Adrenal gland (tissue), 12 donors: ENCODE results near the gene FAM149B1. TPM values are rescaled to one million over a fixed set of nuclear protein-coding genes. Genes with fewer than 3 reads are reported as not detected.

ENCODE experiments used
- DNase-seq, 7 donors: peaks; one replicate each; pipeline ENCODE4 v3.0.0-alpha.2; 2019 to 2020
- H3K27ac ChIP-seq, 5 donors: fragments of 200-600 bp; sonication (generic) in 4 of 5; 1 replicate in 3 of 5; 2 replicates in 2 of 5; pipeline versions ENCODE4 v1.5.1 to v1.8.0; 2016 to 2020; ENCODE audit warnings: mild to moderate bottlenecking in 1 of 5
- H3K27me3 ChIP-seq: fragments of 200-600 bp; 2 replicates; pipeline ENCODE4 v1.8.0; 2021
- H3K36me3 ChIP-seq, 2 donors: fragments of 200-600 bp; replicated peaks in 1 of 2; 1 replicate in 1 of 2; 2 replicates in 1 of 2; pipeline versions ENCODE4 v1.5.1 to v1.8.0; 2018 to 2022
- H3K4me1 ChIP-seq, 2 donors: fragments of 200-600 bp; replicated peaks in 1 of 2; 1 replicate in 1 of 2; 2 replicates in 1 of 2; pipeline versions ENCODE4 v1.5.1 to v1.8.0; 2018 to 2021
- H3K4me3 ChIP-seq, 4 donors: fragments of 200-600 bp; sonication (generic) in 3 of 4; one replicate each; pipeline ENCODE4 v1.5.1; 2016 to 2018
- H3K9me3 ChIP-seq, 3 donors: fragments of 200-600 bp; sonication (generic) in 1 of 3; replicated peaks in 1 of 3; 1 replicate in 2 of 3; 2 replicates in 1 of 3; pipeline versions ENCODE4 v1.5.1 to v1.8.0; 2016 to 2021
- POLR2A ChIP-seq, 2 donors: fragments of 450-650 bp; IDR thresholded peaks; one replicate each; pipeline ENCODE4 v1.6.1; 2017; ENCODE audit warnings: antibody characterized with exemption in 2 of 2, mild to moderate bottlenecking in 2 of 2, moderate library complexity in 1 of 2
- WGBS, 4 donors: extraction: QIAGEN DNeasy Blood & Tissue Kit in 2 of 4; methylation state at CpG; one replicate each; pipeline versions ENCODE4 v1.1.5 to v1.1.7; 2013 to 2017; 5-methylcytosine and 5-hydroxymethylcytosine counted together
- intact Hi-C, 2 donors: fragments of 100-400 bp; cut with DNase I; formaldehyde crosslinking; loops; one replicate each; pipeline versions ENCODE4 v1.14.1 to v1.15.0; 2022 to 2023
- polyA plus RNA-seq, 3 donors: library from polyadenylated mRNA; stranded (reverse); fragments of 200-250 nt in 2 of 3; fragments of 350-450 nt in 1 of 3; fragmentation: Illumina TruSeq in 1 of 3; extraction: RNeasy Lipid Tissue Mini Kit (QIAGEN cat#74804) in 1 of 3; gene quantifications; one replicate each; pipeline ENCODE4 v1.2.3, GENCODE V29; 2013 to 2014
- total RNA-seq, 9 donors: library from RNA; depleted of rRNA in 4 of 9; stranded (reverse); fragments of >200 nt in 4 of 9; fragments of 120-200 nt in 1 of 9; fragmentation: NEBNext Ultra II Directional in 1 of 9; extraction: Animal tissue kit (Norgen Biotek cat#: 25700) in 1 of 9; gene quantifications; one replicate each; pipeline versions ENCODE4 v1.1.0 to v1.2.4, GENCODE V29; 2013 to 2023
- TF ChIP-seq, protein P1 (sequence below), 6 experiments: fragments of 450-650 bp in 4 of 6; fragments of 200-600 bp in 2 of 6; sonication (generic) in 1 of 6; IDR thresholded peaks; 1 replicate in 5 of 6; 2 replicates in 1 of 6; pipeline versions ENCODE4 v1.5.1 to v1.8.0; 2016 to 2021; ENCODE audit warnings: antibody characterized with exemption in 6 of 6, mild to moderate bottlenecking in 2 of 6, moderate library complexity in 1 of 6
- donor health status: healthy with polysubstance abuse.
- donor health status: Bipolar disorder and iron deficiency.
- donor health status: DM: yes; HTN: yes; CAD: no.
- donor health status: DM: no; HTN: no; CAD: no.
- donor health status: DM: no; HTN: no; CAD: no.
- donor health status: DM: yes; HTN: yes; CAD: no.

The FAM149B1 gene
- total and polyA plus RNA-seq, 12 donors, result 10.9 to 36.7 (median 20.1) TPM

DNA sequence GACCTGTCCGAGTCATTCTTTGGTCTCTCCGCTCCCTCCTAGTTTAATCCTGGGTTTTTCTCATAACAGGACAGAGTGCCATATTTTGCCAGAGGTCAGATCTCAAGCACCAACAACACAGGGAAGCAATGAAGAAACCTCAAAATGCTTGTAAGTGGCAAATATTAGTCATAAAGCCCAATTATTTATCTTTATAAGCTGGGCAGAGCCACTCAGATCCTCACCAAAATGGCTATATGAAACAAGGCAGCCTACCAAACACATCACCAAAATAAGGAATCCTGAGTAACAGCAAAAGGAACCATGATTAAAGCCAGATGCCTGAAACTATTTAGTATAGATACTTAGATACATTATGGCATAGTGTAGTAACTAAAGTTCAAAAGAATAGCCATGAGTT lies 4.8 kb upstream of the FAM149B1 start:
- H3K4me3 ChIP-seq, result no peak overlapping the region
- H3K27ac ChIP-seq, result peak overlapping the region in 1 of 5 donors; percentile 27
- peaks cover 0 to 3% of the 10 kb centered on the region in 2 donors for H3K36me3 ChIP-seq
- no peak for DNase-seq
- TF ChIP-seq, protein P1, sequence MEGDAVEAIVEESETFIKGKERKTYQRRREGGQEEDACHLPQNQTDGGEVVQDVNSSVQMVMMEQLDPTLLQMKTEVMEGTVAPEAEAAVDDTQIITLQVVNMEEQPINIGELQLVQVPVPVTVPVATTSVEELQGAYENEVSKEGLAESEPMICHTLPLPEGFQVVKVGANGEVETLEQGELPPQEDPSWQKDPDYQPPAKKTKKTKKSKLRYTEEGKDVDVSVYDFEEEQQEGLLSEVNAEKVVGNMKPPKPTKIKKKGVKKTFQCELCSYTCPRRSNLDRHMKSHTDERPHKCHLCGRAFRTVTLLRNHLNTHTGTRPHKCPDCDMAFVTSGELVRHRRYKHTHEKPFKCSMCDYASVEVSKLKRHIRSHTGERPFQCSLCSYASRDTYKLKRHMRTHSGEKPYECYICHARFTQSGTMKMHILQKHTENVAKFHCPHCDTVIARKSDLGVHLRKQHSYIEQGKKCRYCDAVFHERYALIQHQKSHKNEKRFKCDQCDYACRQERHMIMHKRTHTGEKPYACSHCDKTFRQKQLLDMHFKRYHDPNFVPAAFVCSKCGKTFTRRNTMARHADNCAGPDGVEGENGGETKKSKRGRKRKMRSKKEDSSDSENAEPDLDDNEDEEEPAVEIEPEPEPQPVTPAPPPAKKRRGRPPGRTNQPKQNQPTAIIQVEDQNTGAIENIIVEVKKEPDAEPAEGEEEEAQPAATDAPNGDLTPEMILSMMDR (IDR thresholded peaks at IDR 0.05), result no peak
- no peak for TF ChIP-seq POLR2A (IDR thresholded peaks at IDR 0.05)
- intact Hi-C loops, result no loop called here
- WGBS, 4 donors, result 97 to 100% (median 100%) methylated on average over 2 of the region's 2 CpGs
- no peaks in the 10 kb centered on the region for H3K9me3 ChIP-seq
- H3K27me3 ChIP-seq, result no peaks in the 10 kb centered on the region
- peaks cover 12 to 42% of the 10 kb centered on the region in 2 donors for H3K4me1 ChIP-seq

DNA sequence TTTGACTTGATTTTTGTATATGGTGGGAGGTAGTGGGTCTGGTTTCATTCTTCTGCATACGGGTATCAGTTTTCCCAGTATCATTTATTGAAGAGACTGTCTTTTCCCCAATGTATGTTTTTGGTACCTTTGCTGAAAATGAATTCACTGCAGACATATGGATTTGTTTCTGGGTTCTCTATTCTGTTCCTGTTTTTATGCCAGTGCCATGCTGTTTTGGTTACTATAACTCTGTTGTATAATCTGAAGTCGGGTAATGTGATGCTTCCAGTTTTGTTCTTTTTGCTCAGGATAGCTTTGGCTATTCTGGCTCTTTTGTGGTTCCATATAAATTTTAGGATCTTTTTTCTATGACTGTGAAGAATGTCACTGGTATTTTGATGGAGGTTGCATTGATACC lies 947 bp upstream of the FAM149B1 start:
- 76 to 93% (median 84%) methylated on average over 2 of the region's 2 CpGs for WGBS, 4 donors
- Histone ChIP-seq H3K36me3 (no peaks in the 10 kb centered on the region), H3K4me3 (peak overlapping the region in 2 of 4 donors; percentile 49 to 93), H3K27me3 (no peaks in the 10 kb centered on the region), H3K27ac (peak overlapping the region in 2 of 5 donors; percentile 86 to 95), H3K9me3 (no peaks in the 10 kb centered on the region), H3K4me1 (peaks cover 24 to 52% of the 10 kb centered on the region in 2 donors)
- TF ChIP-seq, protein P1 (IDR thresholded peaks at IDR 0.05), result no peak
- TF ChIP-seq POLR2A (IDR thresholded peaks at IDR 0.05), result no peak
- intact Hi-C loops, result no loop called here
- no peak for DNase-seq

DNA sequence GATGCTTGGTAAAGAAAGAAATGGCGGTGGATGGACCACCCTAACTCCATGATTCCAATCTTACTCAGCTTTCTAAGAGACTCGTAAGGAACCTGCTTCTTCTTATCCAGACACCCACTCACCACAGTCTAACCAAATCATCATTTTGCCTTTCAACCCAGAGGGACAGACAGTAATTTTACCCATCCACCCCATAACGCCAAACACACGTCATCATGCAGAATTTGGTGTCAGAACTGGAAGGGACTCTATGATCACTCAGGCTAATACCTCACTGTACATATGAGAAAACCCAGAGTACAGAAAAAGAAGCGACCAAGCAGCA lies 499 bp upstream of the FAM149B1 start:
- TF ChIP-seq, protein P1 (IDR thresholded peaks at IDR 0.05), result no peak
- no peak for TF ChIP-seq POLR2A (IDR thresholded peaks at IDR 0.05)
- DNase-seq, result no peak
- 8 to 11% (median 8%) methylated on average over 5 of the region's 5 CpGs for WGBS, 4 donors
- H3K9me3 ChIP-seq, result no peaks in the 10 kb centered on the region
- peaks cover 24 to 52% of the 10 kb centered on the region in 2 donors for H3K4me1 ChIP-seq
- peak overlapping the region; percentile 86 to 98 (median 95) for H3K27ac ChIP-seq
- peak overlapping the region; percentile 32 to 94 (median 71) for H3K4me3 ChIP-seq
- H3K27me3 ChIP-seq, result no peaks in the 10 kb centered on the region
- intact Hi-C loops, result no loop called here
- H3K36me3 ChIP-seq, result no peaks in the 10 kb centered on the region

DNA sequence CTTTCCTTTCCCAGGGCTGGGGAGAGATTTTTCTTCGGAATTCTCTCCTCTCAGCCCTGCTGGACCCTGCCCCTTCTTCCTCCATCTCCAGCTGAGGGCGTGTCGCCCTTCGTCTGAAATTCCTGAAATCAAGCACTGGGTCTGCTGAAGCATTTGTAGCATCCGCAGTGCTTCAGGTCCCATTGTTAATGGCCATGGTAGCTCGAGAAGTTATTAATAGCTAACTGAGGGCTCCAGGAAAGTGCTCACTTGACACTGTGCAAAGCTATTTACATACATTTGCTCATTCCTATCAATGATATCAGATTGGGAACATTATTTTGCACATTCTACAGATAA lies 515 bp downstream of the FAM149B1 start:
- intact Hi-C loops, result no loop called here
- H3K27ac ChIP-seq, result peak overlapping the region; percentile 86 to 98 (median 95)

More for the DNA sequence above, 515 bp downstream of the FAM149B1 start:
- no peak for DNase-seq
- Histone ChIP-seq H3K9me3 (no peaks in the 10 kb centered on the region), H3K4me1 (peaks cover 24 to 44% of the 10 kb centered on the region in 2 donors), H3K4me3 (peak overlapping the region; percentile 32 to 93 (median 64)), H3K27me3 (no peaks in the 10 kb centered on the region), H3K36me3 (no peaks in the 10 kb centered on the region)
- 0 to 3% (median 0%) methylated on average over 6 of the region's 6 CpGs for WGBS, 4 donors
- TF ChIP-seq, protein P1 (IDR thresholded peaks at IDR 0.05), result peak in 1 of 6 experiments; percentile 6
- no peak for TF ChIP-seq POLR2A (IDR thresholded peaks at IDR 0.05)
